ENCODE measurements around the gene WDR45B. TPM values are rescaled to one million over a fixed set of nuclear protein-coding genes. Genes with fewer than 3 reads are reported as not detected.

The WDR45B gene
- total and polyA plus RNA-seq, 2 donors (not counting 3 experiments of a cell fraction or from before 2014, with no cell fraction given) = 62.0 to 76.7 TPM

- H3K79me2 ChIP-seq (ENCODE audit: control insufficient read depth, insufficient read depth, low read length) = no peaks in the 10 kb centered on the region
- no peaks in the 10 kb centered on the region for H3K27me3 ChIP-seq (ENCODE audit: control insufficient read depth in 2 of 2, insufficient read depth in 2 of 2, low read length in 2 of 2)
- no peak overlapping the region for H2AFZ ChIP-seq (ENCODE audit: low read depth, low read length)
- H3K4me3 ChIP-seq (replicated peaks in 1 of 3; ENCODE audit: insufficient read depth in 1 of 3, low read depth in 1 of 3, low read length in 3 of 3) = no peak overlapping the region
- intact Hi-C loops (cut with micrococcal nuclease) (no loop called here), dilution Hi-C loops (cut with MboI; ENCODE audit: extremely low pct_ligation_motif_present, low sequenced_read_pairs) (no loop called here)
- H3K9me1 ChIP-seq (replicated peaks; ENCODE audit: control insufficient read depth, extremely low read depth, insufficient read depth, low read length) = no peaks in the 10 kb centered on the region
- DNase-seq (ENCODE audit: low read depth, low spot score) (no peak), FAIRE-seq (no peak)
- peaks cover 8 to 24% of the 10 kb centered on the region in 2 experiments for H3K36me3 ChIP-seq (ENCODE audit: control insufficient read depth in 2 of 2, extremely low read depth in 1 of 2, insufficient read depth in 2 of 2, low read length in 2 of 2)
- H3K9me3 ChIP-seq (replicated peaks; ENCODE audit: control insufficient read depth, insufficient read depth, low read length) = no peaks in the 10 kb centered on the region
- no peaks in the 10 kb centered on the region for H3K4me1 ChIP-seq (ENCODE audit: control insufficient read depth, extremely low read depth, insufficient read depth, low read length)
- H3K4me2 ChIP-seq (ENCODE audit: insufficient read depth, low read length) = no peak overlapping the region
- no peaks in the 10 kb centered on the region for H4K20me1 ChIP-seq (replicated peaks; ENCODE audit: control insufficient read depth, extremely low read depth, insufficient read depth, low read length)
- no peak overlapping the region for H3K27ac ChIP-seq (ENCODE audit: insufficient read depth, low read depth, low read length)
- CTCF ChIA-PET = interaction anchor here (1.1 kb wide), 1 partner anchor 11 kb away, joined by 3 read pairs; no protein-coding TSS in a partner anchor
- no TSS peak for BruUV-seq (replicated peaks)
- POLR2A ChIA-PET = no interaction called here
- H3K9ac ChIP-seq (replicated peaks; ENCODE audit: extremely low read depth, insufficient read depth, low read length) = no peak overlapping the region
- no peak for TF ChIP-seq CTCF (IDR thresholded peaks at IDR 0.05; ENCODE audit: extremely low read depth in 1 of 2, insufficient read depth in 1 of 2, low read depth in 1 of 2, low read length in 2 of 2)
- no peak for TF ChIP-seq GATA2 (IDR thresholded peaks at IDR 0.05; ENCODE audit: insufficient read depth, insufficient read length, low read depth, low read length)
- TF ChIP-seq POLR2A (IDR thresholded peaks at IDR 0.05; ENCODE audit: low read depth, low read length) = no peak
- no peak for TF ChIP-seq MYC (IDR thresholded peaks at IDR 0.05; ENCODE audit: low read depth, low read length)
- TF ChIP-seq EZH2 (IDR thresholded peaks at IDR 0.05; ENCODE audit: borderline replicate concordance, low read depth, low read length, severe bottlenecking) = no peak
- TF ChIP-seq JUN (IDR thresholded peaks at IDR 0.05; ENCODE audit: borderline replicate concordance, insufficient read depth, insufficient read length, low read depth) = no peak
- no peak for TF ChIP-seq POLR2AphosphoS5 (IDR thresholded peaks at IDR 0.05; ENCODE audit: insufficient read depth, low read depth, low read length)
- no peak for TF ChIP-seq MAX (IDR thresholded peaks at IDR 0.05; ENCODE audit: insufficient read depth, insufficient read length)
- no peak for TF ChIP-seq FOS (IDR thresholded peaks at IDR 0.05; ENCODE audit: borderline replicate concordance, insufficient read depth, low read length)
These were observed 36.8 kb downstream of the WDR45B start for GRCh38 chr17:82611140-82612058.
